Activated CD8-positive, alpha-beta memory T cell treated with anti-CD3 and anti-CD28 coated beads, Interleukin-2, amount 50 U/mL, for 48 hours (primary cell): ENCODE measurements around the gene EMD.
A peak's percentile ranks its signal among the peaks of the same experiment; 100 is the strongest.

Experiments used
- DNase-seq: peaks from one replicate; pipeline ENCODE4 v3.0.0-alpha.2; 2020

Gene EMD

GRCh38 chrX:154426916-154427770 is 48.0 kb downstream of the EMD start:
- DNase-seq, result no peak

GRCh38 chrX:154428176-154429171 is 49.4 kb downstream of the EMD start, which contains the start of gene ATP6AP1:
Gene ATP6AP1 (plus strand): TSS chrX:154428677. CDS start chrX:154428693, 16 bp downstream.
- peak; percentile 89 for DNase-seq

- no peak for DNase-seq
Measured at GRCh38 chrX:154429711-154430110, 50.6 kb downstream of the EMD start.

- no peak for DNase-seq
Measured at GRCh38 chrX:154430479-154430878, 51.4 kb downstream of the EMD start.

- no peak for DNase-seq
Measured at GRCh38 chrX:154430916-154431315, 51.8 kb downstream of the EMD start.
